PC-9 (cell line): ENCODE data around the gene MVB12A. TPM values are rescaled to one million over a fixed set of nuclear protein-coding genes. Genes with fewer than 3 reads are reported as not detected.

Experiments
- Bru-seq: library from RNA; stranded (reverse); fragments of 400-500 nt; gene quantifications from one replicate; lab custom pipeline; 2021; lab: Mats Ljungman, UMichigan
- BruChase-seq, 2 experiments: library from RNA; stranded (reverse); fragments of 400-500 nt; gene quantifications; one replicate each; lab custom pipeline; 2021; lab: Mats Ljungman, UMichigan
- BruUV-seq: library from RNA; stranded (reverse); fragments of 400-500 nt; replicated peaks from 2 replicates; lab custom pipeline; 2021; lab: Mats Ljungman, UMichigan
- CTCF ChIA-PET: fragments of 300-600 bp; sonication (Branson Sonifier 250); formaldehyde crosslinking; loops from one replicate; lab custom pipeline; 2022; ENCODE audit warnings: antibody characterized with exemption; lab: Charles Lee
- POLR2A ChIA-PET: fragments of 300-600 bp; sonication (Branson Sonifier 250); formaldehyde crosslinking; loops from one replicate; lab custom pipeline; 2022; ENCODE audit warnings: antibody characterized with exemption; ENCODE audit not compliant: unreplicated experiment; lab: Charles Lee
- DNase-seq, 2 experiments: peaks; one replicate each; pipeline versions ENCODE4 v3.0.0 to v3.0.0-alpha.2; 2015 to 2022; ENCODE audit warnings: mixed read lengths in 1 of 2
- H2AFZ ChIP-seq: fragments of 200-600 bp; sonication (generic); 2 replicates; pipeline ENCODE4 v1.8.1; 2017; ENCODE audit warnings: antibody characterized with exemption
- H3F3A ChIP-seq: fragments of 200-600 bp; sonication (generic); 2 replicates; pipeline ENCODE4 v1.8.1; 2017; ENCODE audit warnings: antibody characterized with exemption, mild to moderate bottlenecking, low read depth; ENCODE audit not compliant: insufficient read depth
- H3K27ac ChIP-seq: fragments of 200-600 bp; sonication (generic); 2 replicates; pipeline ENCODE4 v1.6.1; 2016; ENCODE audit warnings: mixed run types
- H3K27me3 ChIP-seq: fragments of 200-600 bp; sonication (generic); 2 replicates; pipeline ENCODE4 v1.6.1; 2016; ENCODE audit warnings: low read depth, mixed run types; ENCODE audit not compliant: insufficient read depth
- H3K36me3 ChIP-seq: fragments of 200-600 bp; sonication (generic); 2 replicates; pipeline ENCODE4 v1.6.1; 2016; ENCODE audit warnings: low read depth, mixed run types
- H3K4me1 ChIP-seq: fragments of 200-600 bp; sonication (generic); replicated peaks from 2 replicates; pipeline ENCODE4 v1.6.1; 2016; ENCODE audit warnings: mixed run types; ENCODE audit not compliant: insufficient read depth
- H3K4me2 ChIP-seq: fragments of 200-600 bp; sonication (generic); 2 replicates; pipeline ENCODE4 v1.6.1; 2017; ENCODE audit warnings: mixed run types
- H3K4me3 ChIP-seq: fragments of 200-600 bp; sonication (generic); 2 replicates; pipeline ENCODE4 v1.6.1; 2016; ENCODE audit warnings: mixed run types
- H3K79me2 ChIP-seq: fragments of 200-600 bp; sonication (generic); 2 replicates; pipeline ENCODE4 v1.6.1; 2017; ENCODE audit warnings: low read depth, mixed run types
- H3K9me2 ChIP-seq: fragments of 200-600 bp; sonication (generic); 2 replicates; pipeline ENCODE4 v1.8.1; 2017; ENCODE audit warnings: mild to moderate bottlenecking; ENCODE audit not compliant: insufficient read depth
- H3K9me3 ChIP-seq: fragments of 200-600 bp; sonication (generic); 2 replicates; pipeline ENCODE4 v1.8.1; 2016; ENCODE audit warnings: low read depth; ENCODE audit not compliant: insufficient read depth
- H4K20me1 ChIP-seq: fragments of 200-600 bp; sonication (generic); 2 replicates; pipeline ENCODE4 v1.8.1; 2017; ENCODE audit not compliant: insufficient read depth
- EZH2 ChIP-seq: fragments of 200-600 bp; sonication (generic); IDR thresholded peaks from 2 replicates; pipeline ENCODE4 v1.8.0; 2017; ENCODE audit warnings: antibody characterized with exemption, low read depth
- intact Hi-C: fragments of 100-400 bp; cut with micrococcal nuclease; formaldehyde crosslinking; loops from one replicate; pipeline ENCODE4 v1.10.0; 2022; ENCODE audit not compliant: unreplicated experiment
- long read RNA-seq: library from polyadenylated mRNA; stranded (forward); transcript quantifications from one replicate; pipeline ENCODE4 v2.0.0, GENCODE V29; 2022
- total RNA-seq: library from RNA; stranded (reverse); gene quantifications from 2 replicates; pipeline ENCODE4 v1.2.3, GENCODE V29; 2021
- TF ChIP-seq, protein P1 (sequence below): fragments of 200-600 bp; sonication (generic); conservative IDR thresholded peaks from 2 replicates; pipeline ENCODE4 v1.6.1; 2017; ENCODE audit warnings: mixed run types, antibody characterized with exemption, mild to moderate bottlenecking, moderate library complexity

The MVB12A gene
- total RNA-seq = 58.1 and 80.0 TPM in 2 replicates
- Bru-seq, nascent RNA = percentile 51 among the genes with signal in this experiment
- BruChase-seq, experiment 1, labeled RNA remaining after a 2-hour chase = percentile 56 among the genes with signal in this experiment
- BruChase-seq, experiment 2, labeled RNA remaining after a 6-hour chase = percentile 57 among the genes with signal in this experiment
- long read RNA-seq, transcript MVB12A-201 (9 exons, 2,223 nt) = major isoform, 94 of 105 reads
- long read RNA-seq, partial matches to known transcripts = 2 of 105 reads
- long read RNA-seq, other reads (novel, unspliced or antisense) = 8 of 105 reads

DNA sequence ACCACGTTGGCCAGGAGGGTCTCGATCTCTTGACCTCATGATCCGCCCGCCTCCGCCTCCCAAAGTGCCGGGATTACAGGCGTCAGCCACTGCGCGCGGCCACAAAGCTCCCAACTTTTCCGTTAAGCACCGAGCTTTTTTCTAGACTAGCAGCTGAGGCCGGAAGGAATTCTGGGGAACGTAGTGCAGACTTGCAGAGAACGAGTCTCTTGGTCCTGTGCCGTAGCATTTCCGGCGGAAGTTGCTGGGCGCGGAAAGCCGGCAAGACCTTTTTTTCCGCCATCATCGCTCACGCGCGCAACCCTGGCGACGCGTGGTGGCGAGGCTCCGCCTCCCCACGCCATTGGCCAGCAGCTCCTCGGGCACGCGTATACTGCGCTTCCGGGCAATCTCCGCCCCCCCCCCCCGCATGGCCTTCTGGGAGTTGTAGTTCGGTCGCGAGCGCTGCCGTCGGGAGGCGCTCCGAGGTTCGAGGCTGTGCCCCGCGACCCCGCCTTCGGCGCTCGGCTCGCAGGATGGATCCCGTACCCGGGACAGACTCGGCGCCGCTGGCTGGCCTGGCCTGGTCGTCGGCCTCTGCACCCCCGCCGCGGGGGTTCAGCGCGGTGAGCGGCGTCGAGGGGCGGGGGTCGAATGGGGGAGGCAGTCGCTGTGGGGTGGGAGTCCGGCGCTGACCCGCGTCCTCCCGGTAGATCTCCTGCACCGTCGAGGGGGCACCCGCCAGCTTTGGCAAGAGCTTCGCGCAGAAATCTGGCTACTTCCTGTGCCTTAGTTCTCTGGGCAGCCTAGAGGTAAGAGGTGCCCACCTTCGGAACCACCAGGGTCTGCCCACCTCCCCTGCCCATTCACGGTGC lies at the start of gene MVB12A:
Gene MVB12A (plus strand): TSS at position 427 of the 854 bp plus-strand sequence. CDS start 89 bp downstream, at position 516.
- Histone ChIP-seq H2AFZ (peak within 1 kb of the TSS; percentile 99), H3K4me3 (peak within 1 kb of the TSS; percentile 82), H4K20me1 (no peaks in the 10 kb centered on the region), H3K4me1 (peaks cover 15% of the 10 kb centered on the region), H3K27me3 (no peaks in the 10 kb centered on the region), H3K27ac (peak within 1 kb of the TSS; percentile 56), H3K79me2 (0 out of 2 replicates have a peak, but pooled peaks cover 5% of the 10 kb centered on the region), H3K9me3 (no peaks in the 10 kb centered on the region), H3K4me2 (peak within 1 kb of the TSS; percentile 94), H3F3A (peaks cover 20% of the 10 kb centered on the region; the same call in 1 of the 2 replicates), H3K9me2 (no peaks in the 10 kb centered on the region), H3K36me3 (0 out of 2 replicates have a peak, but pooled peaks cover 4% of the 10 kb centered on the region)
- no TSS peak for BruUV-seq
- intact Hi-C loops = no loop called here
- POLR2A ChIA-PET = interaction anchor here (0.5 to 1.0 kb wide), 7 partner anchors 50 to 440 kb away, joined by 3 to 9 read pairs (median 4); partner anchors contain the start of genes DDA1, PGLS, RPL18A and SLC27A1
- TF ChIP-seq EZH2 = no peak
- TF ChIP-seq, protein P1, sequence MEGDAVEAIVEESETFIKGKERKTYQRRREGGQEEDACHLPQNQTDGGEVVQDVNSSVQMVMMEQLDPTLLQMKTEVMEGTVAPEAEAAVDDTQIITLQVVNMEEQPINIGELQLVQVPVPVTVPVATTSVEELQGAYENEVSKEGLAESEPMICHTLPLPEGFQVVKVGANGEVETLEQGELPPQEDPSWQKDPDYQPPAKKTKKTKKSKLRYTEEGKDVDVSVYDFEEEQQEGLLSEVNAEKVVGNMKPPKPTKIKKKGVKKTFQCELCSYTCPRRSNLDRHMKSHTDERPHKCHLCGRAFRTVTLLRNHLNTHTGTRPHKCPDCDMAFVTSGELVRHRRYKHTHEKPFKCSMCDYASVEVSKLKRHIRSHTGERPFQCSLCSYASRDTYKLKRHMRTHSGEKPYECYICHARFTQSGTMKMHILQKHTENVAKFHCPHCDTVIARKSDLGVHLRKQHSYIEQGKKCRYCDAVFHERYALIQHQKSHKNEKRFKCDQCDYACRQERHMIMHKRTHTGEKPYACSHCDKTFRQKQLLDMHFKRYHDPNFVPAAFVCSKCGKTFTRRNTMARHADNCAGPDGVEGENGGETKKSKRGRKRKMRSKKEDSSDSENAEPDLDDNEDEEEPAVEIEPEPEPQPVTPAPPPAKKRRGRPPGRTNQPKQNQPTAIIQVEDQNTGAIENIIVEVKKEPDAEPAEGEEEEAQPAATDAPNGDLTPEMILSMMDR = no peak
- CTCF ChIA-PET = interaction anchor here (0.5 to 0.9 kb wide), 6 partner anchors 23 to 516 kb away, joined by 3 to 11 read pairs (median 4); partner anchors contain the start of gene DDA1
- DNase-seq = peak; percentile 96 to 98

DNA sequence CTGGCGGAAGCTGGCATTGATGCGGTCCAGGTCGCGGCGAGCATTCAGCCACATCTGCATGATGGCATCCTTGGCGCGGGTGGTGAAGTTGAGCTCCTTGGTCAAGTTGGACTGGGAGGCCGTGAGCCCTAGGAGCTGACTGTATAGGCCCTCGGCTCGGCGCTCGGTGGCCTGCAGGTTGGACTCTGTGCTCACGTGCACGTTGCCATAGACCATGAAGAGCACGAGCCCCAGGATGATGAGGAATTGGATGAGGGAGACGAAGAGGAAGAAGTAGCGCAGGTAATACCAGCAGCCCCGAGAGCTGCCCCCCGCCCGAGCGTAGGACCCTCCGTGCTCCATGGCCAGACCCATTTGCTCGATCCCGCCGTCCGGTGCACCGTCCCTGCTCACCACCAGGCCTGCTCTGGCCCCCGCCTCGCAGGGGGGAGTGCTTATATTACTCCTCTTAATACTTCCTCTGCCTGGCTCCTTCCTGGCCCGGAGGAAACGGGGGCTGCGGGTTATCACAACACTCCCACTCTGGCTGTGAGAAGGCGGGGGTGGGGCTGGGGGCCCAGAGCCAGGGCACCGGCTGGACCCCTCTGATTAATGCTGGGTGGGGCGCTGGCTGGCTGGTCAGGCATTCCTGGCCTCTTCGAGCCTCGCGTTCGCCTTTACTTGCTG lies 42.8 kb upstream of the MVB12A start, which contains the start of gene PLVAP:
Gene PLVAP (minus strand): TSS at position 408 of the 666 bp plus-strand sequence. CDS start 54 bp downstream, at position 354.
- peaks cover 7% of the 10 kb centered on the region; the same call in 1 of the 2 replicates for H3K27me3 ChIP-seq
- no peaks in the 10 kb centered on the region for H3K9me3 ChIP-seq
- no peak within 1 kb of the TSS for H3K4me2 ChIP-seq
- no peaks in the 10 kb centered on the region for H3K4me1 ChIP-seq
- POLR2A ChIA-PET = no interaction called here
- no peaks in the 10 kb centered on the region for H3K36me3 ChIP-seq
- no peak within 1 kb of the TSS for H3K4me3 ChIP-seq
- CTCF ChIA-PET = interaction anchor here (0.6 kb wide), 1 partner anchor 19 kb away, joined by 3 read pairs; no protein-coding TSS in a partner anchor
- intact Hi-C loops = no loop called here
- no peak for TF ChIP-seq EZH2
- TF ChIP-seq, protein P1 = no peak
- H3F3A ChIP-seq = 0 out of 2 replicates have a peak, but pooled peaks cover under 1% of the 10 kb centered on the region
- BruUV-seq = no TSS peak
- no peaks in the 10 kb centered on the region for H3K79me2 ChIP-seq
- no peak within 1 kb of the TSS for H3K27ac ChIP-seq
- no peaks in the 10 kb centered on the region for H4K20me1 ChIP-seq
- H2AFZ ChIP-seq = no peak within 1 kb of the TSS
- no peak for DNase-seq
- H3K9me2 ChIP-seq = no peaks in the 10 kb centered on the region
